Epithelial cell of esophagus (primary cell): ENCODE data around the gene NFE2L2.

ENCODE experiments used
- DNase-seq: peaks from one replicate; pipeline ENCODE4 v3.0.0; 2010; ENCODE audit warnings: low read depth
- H3K4me3 ChIP-seq: 2 replicates; pipeline ENCODE4 v1.5.1; 2011; ENCODE audit warnings: mild to moderate bottlenecking, low read length, control low read depth
- TF ChIP-seq, protein P1 (sequence below): IDR thresholded peaks from 2 replicates; pipeline ENCODE4 v1.5.1; 2011; ENCODE audit warnings: low read depth, mild to moderate bottlenecking, low read length, control low read depth, inconsistent platforms; ENCODE audit not compliant: insufficient read depth; ENCODE audit errors: missing control alignments

NFE2L2 gene

DNA sequence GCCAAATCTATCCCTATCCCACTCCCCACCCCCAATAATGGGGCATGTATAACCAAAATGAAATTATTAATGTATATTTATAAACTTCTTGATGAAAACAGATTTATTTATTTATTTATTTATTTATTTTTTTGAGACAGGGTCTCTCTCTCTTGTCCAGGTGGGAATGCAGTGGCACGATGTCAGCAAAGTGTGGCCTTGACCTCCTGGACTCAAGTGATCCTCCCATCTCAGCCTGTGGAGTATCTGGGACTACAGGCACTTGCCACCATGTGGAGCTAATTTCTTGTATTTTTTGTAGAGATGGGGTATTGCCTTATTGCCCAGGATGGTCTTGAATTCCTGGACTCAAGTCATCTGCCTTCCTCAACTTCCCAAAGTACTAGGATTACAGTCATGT, 79.9 kb downstream of the NFE2L2 start:
- no peak for DNase-seq
- TF ChIP-seq, protein P1, sequence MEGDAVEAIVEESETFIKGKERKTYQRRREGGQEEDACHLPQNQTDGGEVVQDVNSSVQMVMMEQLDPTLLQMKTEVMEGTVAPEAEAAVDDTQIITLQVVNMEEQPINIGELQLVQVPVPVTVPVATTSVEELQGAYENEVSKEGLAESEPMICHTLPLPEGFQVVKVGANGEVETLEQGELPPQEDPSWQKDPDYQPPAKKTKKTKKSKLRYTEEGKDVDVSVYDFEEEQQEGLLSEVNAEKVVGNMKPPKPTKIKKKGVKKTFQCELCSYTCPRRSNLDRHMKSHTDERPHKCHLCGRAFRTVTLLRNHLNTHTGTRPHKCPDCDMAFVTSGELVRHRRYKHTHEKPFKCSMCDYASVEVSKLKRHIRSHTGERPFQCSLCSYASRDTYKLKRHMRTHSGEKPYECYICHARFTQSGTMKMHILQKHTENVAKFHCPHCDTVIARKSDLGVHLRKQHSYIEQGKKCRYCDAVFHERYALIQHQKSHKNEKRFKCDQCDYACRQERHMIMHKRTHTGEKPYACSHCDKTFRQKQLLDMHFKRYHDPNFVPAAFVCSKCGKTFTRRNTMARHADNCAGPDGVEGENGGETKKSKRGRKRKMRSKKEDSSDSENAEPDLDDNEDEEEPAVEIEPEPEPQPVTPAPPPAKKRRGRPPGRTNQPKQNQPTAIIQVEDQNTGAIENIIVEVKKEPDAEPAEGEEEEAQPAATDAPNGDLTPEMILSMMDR, result no peak
- no peak overlapping the region for H3K4me3 ChIP-seq

DNA sequence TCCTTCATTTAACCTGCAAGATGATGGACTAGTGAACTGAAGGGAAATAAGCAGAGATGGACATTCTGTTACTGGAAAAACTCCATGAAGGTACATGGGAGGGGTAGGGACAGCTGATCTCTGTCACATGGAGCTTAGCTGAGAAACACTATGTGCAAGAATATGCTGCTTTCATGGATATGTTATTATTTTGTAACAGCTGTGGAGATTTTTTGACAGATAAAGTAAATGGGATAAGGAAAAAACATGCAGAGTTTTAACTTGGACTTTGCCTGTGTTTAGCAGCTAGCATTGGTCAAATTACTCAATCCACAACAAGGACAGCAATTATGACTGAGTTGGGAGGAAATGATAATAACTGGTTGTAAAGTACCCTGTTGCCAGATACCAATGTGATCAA, 80.7 kb downstream of the NFE2L2 start:
- TF ChIP-seq, protein P1, result no peak
- H3K4me3 ChIP-seq, result no peak overlapping the region
- DNase-seq, result no peak
